IPS-11a (cell line): ENCODE measurements around the gene ATP1A2.
"Not testable (repeated sequence)": the region's sequence is repeated elsewhere in the genome, so short reads cannot be mapped to it uniquely, and the experiment has no call there.

ENCODE experiments used
- H3K4me3 ChIP-seq: one replicate; pipeline ENCODE4 v1.5.1; 2013; ENCODE audit warnings: low read depth, low read length, control low read depth

Gene ATP1A2

GRCh38 chr1:160122978-160123495, 7.5 kb downstream of the ATP1A2 start:
- no peak overlapping the region for H3K4me3 ChIP-seq

GRCh38 chr1:160123726-160124125, 8.2 kb downstream of the ATP1A2 start:
- H3K4me3 ChIP-seq: no peak overlapping the region

GRCh38 chr1:160124705-160125478, 9.3 kb downstream of the ATP1A2 start:
- no peak overlapping the region for H3K4me3 ChIP-seq

GRCh38 chr1:160125746-160126145, 10.2 kb downstream of the ATP1A2 start:
- no peak overlapping the region for H3K4me3 ChIP-seq

GRCh38 chr1:160126342-160126741, 10.8 kb downstream of the ATP1A2 start:
- not testable (repeated sequence) for H3K4me3 ChIP-seq

- no peak overlapping the region for H3K4me3 ChIP-seq
Observed at GRCh38 chr1:160127381-160127780, 11.8 kb downstream of the ATP1A2 start.

GRCh38 chr1:160127865-160128523, 12.4 kb downstream of the ATP1A2 start:
- H3K4me3 ChIP-seq: no peak overlapping the region

- no peak overlapping the region for H3K4me3 ChIP-seq
Observed at GRCh38 chr1:160128636-160129035, 13.1 kb downstream of the ATP1A2 start.

- H3K4me3 ChIP-seq: no peak overlapping the region
Observed at GRCh38 chr1:160129046-160129445, 13.5 kb downstream of the ATP1A2 start.

- H3K4me3 ChIP-seq: no peak overlapping the region
Observed at GRCh38 chr1:160129558-160129957, 14.0 kb downstream of the ATP1A2 start.

GRCh38 chr1:160129966-160130365, 14.4 kb downstream of the ATP1A2 start:
- no peak overlapping the region for H3K4me3 ChIP-seq

- H3K4me3 ChIP-seq: no peak overlapping the region
Observed at GRCh38 chr1:160130486-160130885, 14.9 kb downstream of the ATP1A2 start.

GRCh38 chr1:160130939-160131338, 15.4 kb downstream of the ATP1A2 start:
- H3K4me3 ChIP-seq: no peak overlapping the region

GRCh38 chr1:160131803-160132565, 16.4 kb downstream of the ATP1A2 start:
- no peak overlapping the region for H3K4me3 ChIP-seq

GRCh38 chr1:160133990-160134770, 18.6 kb downstream of the ATP1A2 start:
- no peak overlapping the region for H3K4me3 ChIP-seq

- H3K4me3 ChIP-seq: no peak overlapping the region
Observed at GRCh38 chr1:160134791-160135572, 19.4 kb downstream of the ATP1A2 start.

GRCh38 chr1:160136121-160136925, 20.8 kb downstream of the ATP1A2 start:
- no peak overlapping the region for H3K4me3 ChIP-seq

- H3K4me3 ChIP-seq: no peak overlapping the region
Observed at GRCh38 chr1:160136926-160137200, 21.3 kb downstream of the ATP1A2 start.

- no peak overlapping the region for H3K4me3 ChIP-seq
Observed at GRCh38 chr1:160137216-160137862, 21.8 kb downstream of the ATP1A2 start.
